Measurements from ENCODE around the gene SYNE1.
A peak's percentile ranks its signal among the peaks of the same experiment; 100 is the strongest.
"Not testable (repeated sequence)": the region's sequence is repeated elsewhere in the genome, so short reads cannot be mapped to it uniquely, and the experiment has no call there.

Gene SYNE1

GRCh38 chr6:152368751-152369624 is 268.2 kb downstream of the SYNE1 start:
- no peak for DNase-seq (ENCODE audit: low spot score)

GRCh38 chr6:152364866-152365265 is 272.3 kb downstream of the SYNE1 start:
- no peak for DNase-seq (ENCODE audit: low spot score)

- no peak for DNase-seq (ENCODE audit: low spot score)
Observed at GRCh38 chr6:152360034-152360433, 277.1 kb downstream of the SYNE1 start.

- DNase-seq (ENCODE audit: low spot score): peak; percentile 42
Observed at GRCh38 chr6:152356662-152357061, 280.5 kb downstream of the SYNE1 start.

- DNase-seq (ENCODE audit: low spot score): no peak
Observed at GRCh38 chr6:152356016-152356415, 281.1 kb downstream of the SYNE1 start.

GRCh38 chr6:152355166-152355565 is 282.0 kb downstream of the SYNE1 start:
- no peak for DNase-seq (ENCODE audit: low spot score)

- no peak for DNase-seq (ENCODE audit: low spot score)
Observed at GRCh38 chr6:152353440-152353839, 283.7 kb downstream of the SYNE1 start.

- DNase-seq (ENCODE audit: low spot score): no peak
Observed at GRCh38 chr6:152351742-152352141, 285.4 kb downstream of the SYNE1 start.

GRCh38 chr6:152351110-152351509 is 286.1 kb downstream of the SYNE1 start:
- DNase-seq (ENCODE audit: low spot score): no peak

- no peak for DNase-seq (ENCODE audit: low spot score)
Observed at GRCh38 chr6:152348116-152348515, 289.0 kb downstream of the SYNE1 start.

GRCh38 chr6:152343735-152344360 is 293.3 kb downstream of the SYNE1 start:
- no peak for DNase-seq (ENCODE audit: low spot score)

- DNase-seq (ENCODE audit: low spot score): no peak
Observed at GRCh38 chr6:152341596-152341995, 295.6 kb downstream of the SYNE1 start.

GRCh38 chr6:152338335-152339125 is 298.6 kb downstream of the SYNE1 start:
- peak; percentile 55 for DNase-seq (ENCODE audit: low spot score)

- no peak for DNase-seq (ENCODE audit: low spot score)
Observed at GRCh38 chr6:152334555-152334954, 302.6 kb downstream of the SYNE1 start.

GRCh38 chr6:152330961-152331360 is 306.2 kb downstream of the SYNE1 start:
- DNase-seq (ENCODE audit: low spot score): no peak

GRCh38 chr6:152329638-152330448 is 307.3 kb downstream of the SYNE1 start:
- DNase-seq (ENCODE audit: low spot score): no peak

- DNase-seq (ENCODE audit: low spot score): not testable (repeated sequence)
Observed at GRCh38 chr6:152328200-152328599, 309.0 kb downstream of the SYNE1 start.

- no peak for DNase-seq (ENCODE audit: low spot score)
Observed at GRCh38 chr6:152323376-152323775, 313.8 kb downstream of the SYNE1 start.

- no peak for DNase-seq (ENCODE audit: low spot score)
Observed at GRCh38 chr6:152318278-152318677, 318.9 kb downstream of the SYNE1 start.

- DNase-seq (ENCODE audit: low spot score): peak; percentile 4
Observed at GRCh38 chr6:152316024-152316423, 321.1 kb downstream of the SYNE1 start.

- DNase-seq (ENCODE audit: low spot score): no peak
Observed at GRCh38 chr6:152314483-152314832, 322.7 kb downstream of the SYNE1 start.
